OCI-LY1 (cell line): Measurements from ENCODE around the gene TBC1D8.
A peak's percentile ranks its signal among the peaks of the same experiment; 100 is the strongest.

Experiments used
- H2AFZ ChIP-seq: fragments of 200-600 bp; sonication (generic), shearing (Covaris generic); 2 replicates; pipeline ENCODE4 v1.6.0; 2014; ENCODE audit warnings: antibody characterized with exemption, mild to moderate bottlenecking, low read length
- H3F3A ChIP-seq: fragments of 200-600 bp; sonication (generic), shearing (Covaris generic); 2 replicates; pipeline ENCODE4 v1.6.0; 2014; ENCODE audit warnings: mild to moderate bottlenecking, antibody characterized with exemption, low read length, moderate library complexity; ENCODE audit not compliant: insufficient read depth
- H3K27ac ChIP-seq: fragments of 200-600 bp; sonication (generic); 2 replicates; pipeline ENCODE4 v1.5.1; 2014; ENCODE audit warnings: low read length, mixed run types, mild to moderate bottlenecking, low read depth; ENCODE audit not compliant: poor library complexity, severe bottlenecking
- H3K27me3 ChIP-seq: fragments of 200-600 bp; sonication (generic); 2 replicates; pipeline ENCODE4 v1.6.0; 2014; ENCODE audit warnings: antibody characterized with exemption, mild to moderate bottlenecking, low read length, moderate library complexity; ENCODE audit not compliant: insufficient read depth
- H3K36me3 ChIP-seq: fragments of 200-600 bp; sonication (generic); 2 replicates; pipeline ENCODE4 v1.6.1; 2014; ENCODE audit warnings: mild to moderate bottlenecking, antibody characterized with exemption, low read length, moderate library complexity, mixed read lengths; ENCODE audit not compliant: insufficient read depth
- H3K4me1 ChIP-seq: fragments of 200-600 bp; sonication (generic); 2 replicates; pipeline ENCODE4 v1.5.1; 2014; ENCODE audit warnings: mild to moderate bottlenecking, low read length, moderate library complexity; ENCODE audit not compliant: insufficient read depth, severe bottlenecking
- H3K4me2 ChIP-seq: fragments of 200-600 bp; sonication (generic), shearing (Covaris generic); 2 replicates; pipeline ENCODE4 v1.6.1; 2014; ENCODE audit warnings: low read length
- H3K4me3 ChIP-seq: fragments of 200-600 bp; sonication (generic); 2 replicates; pipeline ENCODE4 v1.5.1; 2014; ENCODE audit warnings: low read length, low read depth, mild to moderate bottlenecking, mixed read lengths; ENCODE audit not compliant: poor library complexity, severe bottlenecking
- H3K79me2 ChIP-seq: fragments of 200-600 bp; shearing (Covaris generic); 2 replicates; pipeline ENCODE4 v1.6.1; 2016; ENCODE audit warnings: mixed run types, low read length, mixed read lengths; ENCODE audit not compliant: insufficient read depth
- H3K9ac ChIP-seq: fragments of 200-600 bp; sonication (generic), shearing (Covaris generic); 2 replicates; pipeline ENCODE4 v1.6.1; 2014; ENCODE audit warnings: mild to moderate bottlenecking, low read length, mixed read lengths
- H3K9me2 ChIP-seq: fragments of 200-600 bp; sonication (generic), shearing (Covaris generic); 2 replicates; pipeline ENCODE4 v1.6.1; 2014; ENCODE audit warnings: low read depth, mild to moderate bottlenecking, low read length, mixed read lengths
- H3K9me3 ChIP-seq: fragments of 200-600 bp; shearing (Covaris generic); 2 replicates; pipeline ENCODE4 v1.6.1; 2014; ENCODE audit warnings: low read length, mixed read lengths
- H4K20me1 ChIP-seq: fragments of 200-600 bp; sonication (generic), shearing (Covaris generic); 2 replicates; pipeline ENCODE4 v1.6.0; 2016; ENCODE audit warnings: mild to moderate bottlenecking, low read length; ENCODE audit not compliant: insufficient read depth
- EZH2 ChIP-seq: fragments of 200-600 bp; sonication (generic), shearing (Covaris generic); IDR thresholded peaks from 2 replicates; pipeline ENCODE4 v1.8.0; 2017; ENCODE audit warnings: borderline replicate concordance, mixed run types, mild to moderate bottlenecking, antibody characterized with exemption, low read length, moderate library complexity, mixed read lengths
- TF ChIP-seq, protein P1 (sequence below): fragments of 200-600 bp; sonication (generic), shearing (Covaris generic); IDR thresholded peaks from 2 replicates; pipeline ENCODE4 v1.5.1; 2017; ENCODE audit warnings: mild to moderate bottlenecking, antibody characterized with exemption, low read length, moderate library complexity, mixed read lengths

The TBC1D8 gene

GRCh38 chr2:101151859-101152271 is 683 bp upstream of the TBC1D8 start:
- Histone ChIP-seq H3K36me3 (no peaks in the 10 kb centered on the region), H3K4me1 (peaks cover 16% of the 10 kb centered on the region), H3K27ac (no peak overlapping the region), H3K27me3 (peaks cover 7% of the 10 kb centered on the region), H4K20me1 (no peaks in the 10 kb centered on the region), H3F3A (no peaks in the 10 kb centered on the region), H3K9me3 (no peaks in the 10 kb centered on the region), H3K4me3 (peak overlapping the region; percentile 59), H3K4me2 (peak overlapping the region; percentile 65), H3K9ac (peak overlapping the region; percentile 23; the same call in 1 of the 2 replicates), H2AFZ (no peak overlapping the region; the same call in 1 of the 2 replicates), H3K79me2 (no peaks in the 10 kb centered on the region), H3K9me2 (no peaks in the 10 kb centered on the region)
- TF ChIP-seq, protein P1, sequence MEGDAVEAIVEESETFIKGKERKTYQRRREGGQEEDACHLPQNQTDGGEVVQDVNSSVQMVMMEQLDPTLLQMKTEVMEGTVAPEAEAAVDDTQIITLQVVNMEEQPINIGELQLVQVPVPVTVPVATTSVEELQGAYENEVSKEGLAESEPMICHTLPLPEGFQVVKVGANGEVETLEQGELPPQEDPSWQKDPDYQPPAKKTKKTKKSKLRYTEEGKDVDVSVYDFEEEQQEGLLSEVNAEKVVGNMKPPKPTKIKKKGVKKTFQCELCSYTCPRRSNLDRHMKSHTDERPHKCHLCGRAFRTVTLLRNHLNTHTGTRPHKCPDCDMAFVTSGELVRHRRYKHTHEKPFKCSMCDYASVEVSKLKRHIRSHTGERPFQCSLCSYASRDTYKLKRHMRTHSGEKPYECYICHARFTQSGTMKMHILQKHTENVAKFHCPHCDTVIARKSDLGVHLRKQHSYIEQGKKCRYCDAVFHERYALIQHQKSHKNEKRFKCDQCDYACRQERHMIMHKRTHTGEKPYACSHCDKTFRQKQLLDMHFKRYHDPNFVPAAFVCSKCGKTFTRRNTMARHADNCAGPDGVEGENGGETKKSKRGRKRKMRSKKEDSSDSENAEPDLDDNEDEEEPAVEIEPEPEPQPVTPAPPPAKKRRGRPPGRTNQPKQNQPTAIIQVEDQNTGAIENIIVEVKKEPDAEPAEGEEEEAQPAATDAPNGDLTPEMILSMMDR = no peak
- TF ChIP-seq EZH2 = no peak

- H3K4me3 ChIP-seq = peak overlapping the region; percentile 51
- H3K27me3 ChIP-seq = peaks cover 7% of the 10 kb centered on the region
- TF ChIP-seq, protein P1 = no peak
- TF ChIP-seq EZH2 = no peak
- H4K20me1 ChIP-seq = no peaks in the 10 kb centered on the region
- H3F3A ChIP-seq = no peaks in the 10 kb centered on the region
- no peak overlapping the region for H3K9ac ChIP-seq
- no peaks in the 10 kb centered on the region for H3K79me2 ChIP-seq
- H3K27ac ChIP-seq = no peak overlapping the region
- H3K4me1 ChIP-seq = peaks cover 16% of the 10 kb centered on the region
- H3K36me3 ChIP-seq = no peaks in the 10 kb centered on the region
- H2AFZ ChIP-seq = no peak overlapping the region
- peak overlapping the region; percentile 66 for H3K4me2 ChIP-seq
- H3K9me2 ChIP-seq = no peaks in the 10 kb centered on the region
- no peaks in the 10 kb centered on the region for H3K9me3 ChIP-seq
These were observed 656 bp downstream of the TBC1D8 start for GRCh38 chr2:101150306-101151145.

DNA sequence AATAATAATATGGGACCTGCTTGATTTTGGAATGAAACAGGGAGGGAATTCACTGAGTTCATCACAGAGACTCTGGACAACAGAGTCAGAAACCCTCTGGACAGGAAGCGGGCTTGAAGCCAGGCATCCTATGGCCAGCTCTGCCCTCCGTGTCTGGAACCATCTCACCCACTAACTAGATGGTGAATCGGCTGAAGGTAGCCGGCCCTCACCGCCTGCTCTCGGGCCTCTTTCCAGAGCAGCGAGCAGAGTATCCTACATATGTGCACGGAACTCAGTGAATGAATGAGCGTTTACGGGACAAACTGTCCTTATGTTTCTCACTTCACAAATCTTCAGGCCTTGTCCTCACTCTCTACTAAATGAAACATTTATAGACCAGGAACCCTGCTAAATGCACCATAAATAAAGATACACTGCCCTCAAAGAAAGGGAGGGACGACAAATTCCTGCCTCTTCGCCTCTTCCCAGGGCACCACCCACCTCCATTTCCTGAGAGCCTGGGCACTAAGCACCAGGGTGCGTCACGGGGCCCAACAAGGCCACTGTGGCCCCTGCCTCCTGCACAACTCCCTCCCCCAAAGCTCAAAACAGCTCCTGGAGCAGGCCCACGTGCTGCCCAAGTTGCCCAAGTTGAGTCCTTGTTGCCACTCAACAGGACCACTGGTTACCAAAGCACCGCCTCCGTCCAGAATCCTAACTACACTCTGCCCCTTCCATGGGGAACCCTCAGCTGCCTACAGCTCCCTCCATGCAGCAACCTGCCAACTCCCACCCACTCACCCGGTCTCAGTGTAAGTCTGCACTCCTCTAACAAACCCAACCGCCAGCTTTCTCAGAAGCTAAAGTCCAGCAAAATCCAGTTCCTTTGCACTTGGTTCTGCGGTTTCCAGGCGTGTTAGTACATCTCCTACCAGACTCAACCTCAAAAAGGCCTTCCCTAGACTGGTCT is 1.7 kb downstream of the TBC1D8 start:
- Histone ChIP-seq H3K4me3 (no peak overlapping the region), H2AFZ (no peak overlapping the region), H4K20me1 (no peaks in the 10 kb centered on the region), H3K36me3 (no peaks in the 10 kb centered on the region), H3K27me3 (peaks cover 7% of the 10 kb centered on the region), H3K4me1 (peaks cover 16% of the 10 kb centered on the region), H3K4me2 (no peak overlapping the region), H3K79me2 (no peaks in the 10 kb centered on the region), H3F3A (no peaks in the 10 kb centered on the region), H3K9me3 (no peaks in the 10 kb centered on the region), H3K27ac (no peak overlapping the region), H3K9me2 (no peaks in the 10 kb centered on the region), H3K9ac (no peak overlapping the region)
- TF ChIP-seq, protein P1 = no peak
- no peak for TF ChIP-seq EZH2
